ENCODE data around the gene RAB28.

Gene RAB28

GRCh38 chr4:13384055-13384454, 100.1 kb downstream of the RAB28 start:
- DNase-seq (ENCODE audit: low read depth in 1 of 2, low spot score in 1 of 2), result no peak

GRCh38 chr4:13378973-13379759, 105.0 kb downstream of the RAB28 start:
- no peak for DNase-seq (ENCODE audit: low read depth in 1 of 2, low spot score in 1 of 2)

GRCh38 chr4:13371048-13371447, 113.1 kb downstream of the RAB28 start:
- DNase-seq (ENCODE audit: low read depth in 1 of 2, low spot score in 1 of 2), result no peak

- DNase-seq (ENCODE audit: low read depth in 1 of 2, low spot score in 1 of 2), result no peak
Measured at GRCh38 chr4:13368217-13368616, 115.9 kb downstream of the RAB28 start.

- no peak for DNase-seq (ENCODE audit: low read depth in 1 of 2, low spot score in 1 of 2)
Measured at GRCh38 chr4:13367691-13368090, 116.4 kb downstream of the RAB28 start.

- no peak for DNase-seq (ENCODE audit: low read depth in 1 of 2, low spot score in 1 of 2)
Measured at GRCh38 chr4:13367244-13367643, 116.9 kb downstream of the RAB28 start.

- DNase-seq (ENCODE audit: low read depth in 1 of 2, low spot score in 1 of 2), result no peak
Measured at GRCh38 chr4:13365195-13365594, 118.9 kb downstream of the RAB28 start.

GRCh38 chr4:13364653-13365052, 119.5 kb downstream of the RAB28 start:
- no peak for DNase-seq (ENCODE audit: low read depth in 1 of 2, low spot score in 1 of 2)

GRCh38 chr4:13364172-13364571, 120.0 kb downstream of the RAB28 start:
- DNase-seq (ENCODE audit: low read depth in 1 of 2, low spot score in 1 of 2), result no peak

GRCh38 chr4:13359809-13360208, 124.3 kb downstream of the RAB28 start:
- DNase-seq (ENCODE audit: low read depth in 1 of 2, low spot score in 1 of 2), result no peak

- no peak for DNase-seq (ENCODE audit: low read depth in 1 of 2, low spot score in 1 of 2)
Measured at GRCh38 chr4:13355111-13355880, 128.8 kb downstream of the RAB28 start.

GRCh38 chr4:13349096-13349495, 135.0 kb downstream of the RAB28 start:
- DNase-seq (ENCODE audit: low read depth in 1 of 2, low spot score in 1 of 2), result no peak

GRCh38 chr4:13348216-13348615, 135.9 kb downstream of the RAB28 start:
- no peak for DNase-seq (ENCODE audit: low read depth in 1 of 2, low spot score in 1 of 2)

- no peak for DNase-seq (ENCODE audit: low read depth in 1 of 2, low spot score in 1 of 2)
Measured at GRCh38 chr4:13347517-13348125, 136.5 kb downstream of the RAB28 start.

- no peak for DNase-seq (ENCODE audit: low read depth in 1 of 2, low spot score in 1 of 2)
Measured at GRCh38 chr4:13344216-13344615, 139.9 kb downstream of the RAB28 start.

GRCh38 chr4:13340672-13341071, 143.5 kb downstream of the RAB28 start:
- DNase-seq (ENCODE audit: low read depth in 1 of 2, low spot score in 1 of 2), result no peak

- no peak for DNase-seq (ENCODE audit: low read depth in 1 of 2, low spot score in 1 of 2)
Measured at GRCh38 chr4:13331827-13332226, 152.3 kb downstream of the RAB28 start.

- no peak for DNase-seq (ENCODE audit: low read depth in 1 of 2, low spot score in 1 of 2)
Measured at GRCh38 chr4:13329963-13330362, 154.2 kb downstream of the RAB28 start.

- DNase-seq (ENCODE audit: low read depth in 1 of 2, low spot score in 1 of 2), result no peak
Measured at GRCh38 chr4:13329340-13329850, 154.7 kb downstream of the RAB28 start.

GRCh38 chr4:13328591-13328990, 155.5 kb downstream of the RAB28 start:
- DNase-seq (ENCODE audit: low read depth in 1 of 2, low spot score in 1 of 2), result no peak

- no peak for DNase-seq (ENCODE audit: low read depth in 1 of 2, low spot score in 1 of 2)
Measured at GRCh38 chr4:13327991-13328390, 156.1 kb downstream of the RAB28 start.

GRCh38 chr4:13325744-13326143, 158.4 kb downstream of the RAB28 start:
- DNase-seq (ENCODE audit: low read depth in 1 of 2, low spot score in 1 of 2), result no peak

Data from activated CD4-positive, alpha-beta T cell treated with anti-CD3 and anti-CD28 coated beads, Interleukin-2, amount 50 U/mL, for 24 hours (primary cell).